HG02798 (cell line): ENCODE measurements around the gene ARHGAP15.

ENCODE experiments used
- ATAC-seq: cut with Tn5 transposase; IDR thresholded peaks from one replicate; pipeline ENCODE4 v1.9.1; 2021; ENCODE audit warnings: mild to moderate bottlenecking; ENCODE audit not compliant: unreplicated experiment, poor library complexity

Gene ARHGAP15

DNA sequence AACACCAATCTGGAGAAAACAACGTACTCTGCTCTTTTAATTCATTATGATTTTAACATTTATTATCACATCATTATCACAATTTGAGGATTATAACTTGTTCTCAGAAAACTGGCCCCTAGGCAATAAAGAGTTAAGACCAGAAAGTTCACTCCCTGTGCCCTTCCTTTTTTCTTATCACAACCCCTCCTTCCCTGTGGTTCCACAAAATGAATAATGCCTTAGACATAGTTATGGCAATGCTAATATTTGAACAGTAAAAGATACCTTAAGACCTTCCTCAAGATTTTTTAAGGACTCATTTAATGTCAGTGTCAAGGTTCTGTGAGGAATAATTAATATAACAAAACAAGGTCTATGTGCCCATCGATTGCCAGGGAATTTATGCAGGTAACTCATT lies 596.2 kb downstream of the ARHGAP15 start:
- ATAC-seq, result no peak

DNA sequence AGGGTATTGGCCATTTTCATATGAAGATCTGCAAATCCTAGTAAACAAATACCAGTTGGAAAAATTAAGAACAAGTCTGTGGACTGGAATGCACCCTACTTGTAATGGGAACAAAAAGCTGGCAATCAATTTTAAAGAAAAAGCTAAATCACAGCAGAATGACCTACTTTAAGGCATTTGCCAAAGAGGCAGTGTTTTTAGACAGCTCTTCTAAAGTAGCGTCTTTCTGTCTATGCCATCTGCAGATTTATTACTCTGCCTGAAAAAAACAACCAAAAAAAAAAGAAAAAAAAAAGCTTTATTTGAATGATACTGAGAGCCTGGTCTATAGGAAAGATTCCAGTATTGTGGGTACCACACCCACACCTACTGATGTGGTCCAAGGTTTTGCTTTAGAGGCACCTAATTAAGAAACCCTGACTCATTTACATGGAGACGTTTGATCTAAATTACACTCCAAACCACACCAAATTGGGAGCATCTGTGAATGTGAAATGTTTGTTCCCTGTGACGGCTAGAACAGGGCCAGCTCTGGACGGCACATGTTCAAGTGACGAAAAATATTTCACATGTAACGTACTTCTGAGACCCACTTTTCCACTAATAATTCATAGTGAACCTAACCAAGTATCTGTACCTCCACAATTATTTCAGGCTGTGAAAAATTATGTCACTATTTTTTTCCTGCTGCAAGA lies 597.1 kb downstream of the ARHGAP15 start:
- no peak for ATAC-seq

DNA sequence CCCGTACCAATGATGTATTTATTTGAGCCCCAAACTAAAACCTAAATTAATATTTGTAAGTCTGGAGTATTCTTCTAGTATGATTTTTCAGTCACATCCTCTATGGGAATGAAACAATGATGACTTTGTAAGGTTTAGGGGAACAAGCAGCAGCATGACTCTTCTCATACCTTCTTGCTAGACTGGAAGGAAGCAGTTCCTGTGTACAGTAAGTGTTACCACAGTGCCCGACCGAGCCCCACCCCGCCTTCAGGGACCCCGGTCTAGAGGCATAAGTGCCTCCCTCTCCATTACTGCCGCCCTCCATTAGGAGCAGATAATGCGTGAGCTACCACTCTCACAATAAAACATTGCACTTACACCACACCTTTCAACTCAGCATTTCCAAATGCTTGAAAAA lies 599.3 kb downstream of the ARHGAP15 start:
- ATAC-seq, result no peak

DNA sequence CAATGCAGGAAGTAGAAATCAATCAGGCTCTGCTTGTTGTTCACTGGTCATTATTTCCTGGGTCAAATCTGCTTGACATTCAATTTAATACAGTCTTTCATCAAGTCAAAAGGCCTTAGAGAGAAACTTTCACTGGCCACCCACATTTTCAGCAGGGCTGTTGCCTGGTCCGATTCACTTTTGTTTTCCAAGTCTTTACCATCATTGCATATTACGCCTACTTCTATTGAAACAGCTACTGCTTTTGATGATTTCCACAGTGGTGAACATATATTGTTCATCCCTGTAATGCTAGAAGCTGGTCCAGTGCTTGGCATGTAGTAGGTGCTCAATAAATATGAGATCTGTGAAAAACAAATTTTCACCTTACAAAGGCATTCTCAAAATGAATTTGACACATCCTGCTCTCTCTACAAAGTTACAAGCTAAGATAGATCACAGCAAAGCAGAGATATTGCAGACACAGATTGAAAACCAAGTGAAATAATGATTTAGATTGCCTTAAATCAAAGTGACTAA lies 600.1 kb downstream of the ARHGAP15 start:
- ATAC-seq, result no peak

DNA sequence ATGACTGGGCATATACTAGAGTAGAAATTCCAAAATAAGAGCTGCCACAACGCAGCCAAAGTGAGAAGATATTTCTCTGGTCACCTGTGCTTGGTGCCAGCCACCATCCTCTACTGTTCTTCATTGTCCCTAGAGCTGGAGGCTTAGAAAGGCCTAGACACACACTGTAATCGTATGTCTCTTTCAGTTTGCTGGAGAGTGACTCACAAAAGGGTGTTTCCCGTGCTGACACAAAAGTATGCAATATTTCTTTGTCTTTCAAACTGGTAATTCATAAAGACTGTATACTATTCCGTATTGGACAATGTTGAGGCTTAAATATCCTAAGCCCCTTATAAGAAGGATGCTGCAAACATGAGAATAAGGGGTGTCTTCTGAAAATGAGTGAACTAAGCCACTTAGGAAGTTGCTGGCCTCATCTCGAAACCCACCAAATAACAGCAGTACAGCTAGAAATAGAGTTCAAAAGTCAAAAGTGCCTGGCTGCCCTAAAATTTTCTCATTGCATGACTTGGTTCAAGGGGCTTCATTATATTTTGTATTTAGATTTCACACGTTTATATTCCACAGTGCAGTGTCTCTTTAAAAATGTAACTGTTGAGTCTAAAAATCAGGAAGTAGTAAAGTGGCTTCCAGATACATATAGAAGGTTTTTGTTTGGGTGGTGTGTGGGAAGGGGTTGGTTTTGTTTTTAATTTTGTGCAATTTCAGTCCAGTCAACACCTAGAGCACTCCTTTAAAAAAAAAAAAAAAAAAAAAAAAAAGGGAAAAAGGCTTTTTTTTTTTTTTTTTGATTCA lies 601.1 kb downstream of the ARHGAP15 start:
- ATAC-seq, result peak; percentile 85

DNA sequence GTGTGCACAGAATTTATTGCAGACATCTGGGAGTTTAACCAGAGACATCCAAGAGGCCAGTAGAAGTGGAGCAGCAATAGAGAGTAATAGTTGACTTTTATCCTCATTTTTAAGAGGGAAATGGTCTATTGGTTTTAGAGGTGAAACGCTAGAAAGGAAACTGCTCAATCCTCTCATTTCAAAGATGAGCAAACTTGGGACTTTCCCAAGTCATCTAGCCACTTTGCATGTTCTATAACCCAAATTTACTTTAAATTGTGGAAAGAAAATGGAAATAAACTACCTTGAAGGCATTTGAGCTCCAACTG lies 601.7 kb downstream of the ARHGAP15 start:
- ATAC-seq, result peak; percentile 52

DNA sequence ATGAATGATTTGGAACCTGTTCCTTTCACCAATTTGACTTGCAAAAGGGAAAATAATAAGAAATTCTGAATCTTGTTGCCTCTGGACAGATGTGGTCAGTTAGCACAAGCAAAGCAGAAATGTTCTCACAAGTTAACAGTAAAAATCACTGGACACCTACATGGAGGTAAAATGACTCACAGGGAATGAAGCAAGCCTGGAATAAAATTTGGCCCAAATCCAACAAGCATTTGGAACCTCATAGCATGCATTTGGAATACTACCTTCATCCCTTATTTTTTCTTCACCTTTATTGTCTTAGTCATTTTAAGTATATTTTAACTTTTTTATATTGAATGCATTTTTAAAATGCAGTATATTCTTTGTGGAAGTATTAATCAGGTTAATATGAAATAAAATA lies 602.9 kb downstream of the ARHGAP15 start:
- ATAC-seq, result no peak

DNA sequence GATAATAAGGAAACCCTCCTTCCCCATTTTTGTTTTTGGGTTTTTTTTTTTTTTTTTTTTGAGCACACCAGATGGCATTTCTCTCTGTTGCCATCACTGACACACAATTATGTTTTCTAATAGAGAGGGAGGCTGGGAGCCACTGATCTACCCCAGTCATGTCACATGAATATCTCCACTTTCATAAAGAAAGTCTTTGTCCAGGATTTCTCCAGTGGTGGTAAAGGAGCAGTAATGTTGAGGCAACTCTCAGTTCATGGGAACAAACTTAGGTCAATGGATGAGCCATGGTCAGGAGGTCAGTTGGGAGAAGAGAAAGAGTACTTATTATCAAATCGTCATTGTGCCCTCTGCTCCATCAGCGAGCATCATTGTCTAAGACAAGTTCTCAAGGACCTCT lies 603.7 kb downstream of the ARHGAP15 start:
- no peak for ATAC-seq

DNA sequence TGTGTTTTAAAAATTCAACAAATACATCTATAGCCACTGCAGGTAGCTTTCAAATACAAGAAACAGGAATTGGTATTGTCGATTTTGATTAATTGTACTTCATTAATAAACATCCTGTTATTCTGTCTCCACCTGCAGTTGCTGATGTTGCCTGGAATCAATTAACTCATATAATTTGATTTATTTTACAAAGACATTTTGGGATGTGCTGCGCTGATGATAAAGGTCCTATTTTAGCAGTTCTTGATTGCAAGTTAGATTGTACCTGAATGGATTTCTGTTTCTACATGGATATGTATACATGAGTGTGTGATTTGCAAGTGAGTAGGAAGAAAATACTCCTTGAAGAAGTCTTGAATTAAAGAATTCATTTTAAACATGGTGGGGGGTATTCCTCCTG lies 605.3 kb downstream of the ARHGAP15 start:
- no peak for ATAC-seq

DNA sequence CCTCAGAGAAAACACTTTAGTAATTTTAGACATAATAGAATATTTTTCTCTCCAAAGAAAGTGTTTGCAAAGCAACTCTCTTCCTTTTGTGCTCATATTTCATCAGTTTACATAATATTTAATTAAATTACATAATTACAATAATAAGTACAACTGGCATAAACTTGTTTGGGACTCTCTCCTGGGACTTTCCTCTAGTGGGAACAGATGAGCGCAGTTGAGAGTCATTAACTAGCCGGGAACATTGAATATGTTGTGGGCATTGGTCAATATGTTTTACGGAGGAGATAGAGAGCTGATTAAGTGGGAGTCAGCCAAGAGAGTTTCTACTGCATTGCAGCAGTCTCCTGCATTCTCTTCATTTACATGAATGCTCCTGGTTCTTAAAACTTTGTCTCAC lies 607.7 kb downstream of the ARHGAP15 start:
- ATAC-seq, result no peak

DNA sequence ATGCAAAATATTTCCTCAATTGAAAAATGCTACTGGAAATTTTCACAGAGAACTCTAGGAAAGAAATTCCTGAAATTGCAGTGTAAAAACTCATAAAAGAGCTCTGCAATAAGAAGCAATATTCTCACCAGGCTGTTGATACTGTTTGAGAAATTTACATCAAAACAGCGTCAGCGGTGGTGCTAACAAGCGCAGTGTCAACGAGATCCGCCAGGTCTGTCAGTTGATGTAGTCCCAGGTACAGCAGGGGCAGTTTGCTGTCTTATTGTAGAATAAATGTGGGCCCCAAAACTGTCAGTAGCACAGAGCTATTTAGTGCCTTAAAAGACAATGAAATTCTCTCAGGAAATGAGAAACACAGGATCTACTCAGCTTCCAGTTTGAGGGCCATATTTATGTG lies 611.2 kb downstream of the ARHGAP15 start:
- ATAC-seq, result no peak

DNA sequence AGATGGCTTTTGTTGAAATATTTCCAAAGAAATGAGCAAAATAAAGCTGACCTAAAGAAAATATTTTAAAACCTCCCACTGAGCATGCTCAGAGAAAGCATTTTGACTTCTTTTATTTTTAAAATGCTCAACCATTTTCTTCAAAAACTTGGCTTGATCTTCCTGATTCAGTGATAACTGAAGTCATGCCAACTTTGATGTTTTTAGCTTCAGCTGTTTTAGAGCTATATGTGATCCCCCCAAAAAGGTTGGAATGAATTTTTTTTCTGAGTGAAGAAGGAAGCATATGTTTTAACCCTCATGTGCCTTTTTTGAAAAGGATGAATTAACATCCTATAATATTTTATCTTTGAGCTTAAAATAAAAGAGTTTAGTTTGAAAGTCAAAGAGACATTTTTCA lies 612.0 kb downstream of the ARHGAP15 start:
- no peak for ATAC-seq

DNA sequence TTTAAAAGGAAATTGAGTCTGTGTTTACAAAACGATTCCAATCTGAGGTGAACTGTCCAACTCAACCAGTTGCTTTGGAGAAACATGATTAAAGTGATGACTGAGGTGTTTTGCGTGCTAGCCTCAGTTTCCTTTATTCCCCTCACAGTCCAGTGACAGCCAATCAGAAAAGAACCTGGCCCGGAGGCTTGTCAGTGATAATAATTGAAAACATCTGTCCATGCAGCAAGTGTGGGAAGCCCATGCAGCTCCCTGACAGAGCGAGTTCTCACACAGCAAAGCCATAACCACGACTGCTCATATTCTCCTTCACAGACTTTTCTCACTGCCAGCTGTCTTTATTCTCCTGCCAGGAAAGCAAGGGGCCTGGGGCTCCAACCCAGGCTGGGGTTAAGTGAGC lies 613.4 kb downstream of the ARHGAP15 start:
- no peak for ATAC-seq

DNA sequence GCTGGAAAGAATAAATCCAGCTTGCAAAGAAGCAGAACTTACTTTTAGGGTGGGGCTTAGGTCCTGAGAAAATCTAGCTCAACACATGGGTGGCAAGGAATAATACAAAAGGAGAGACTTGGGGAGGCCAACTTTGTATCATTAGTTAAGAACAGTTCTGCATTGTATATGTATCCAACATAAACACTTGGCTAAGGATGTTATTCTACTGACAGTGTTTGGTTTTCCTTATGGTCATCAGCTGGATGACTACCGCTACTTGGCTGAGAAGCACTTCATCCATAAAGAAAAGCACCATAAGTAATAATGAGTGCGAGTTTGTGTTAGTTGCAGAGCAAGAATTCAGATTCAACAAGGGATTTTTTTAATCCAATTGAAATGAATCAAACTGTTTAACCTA lies 614.9 kb downstream of the ARHGAP15 start:
- no peak for ATAC-seq

DNA sequence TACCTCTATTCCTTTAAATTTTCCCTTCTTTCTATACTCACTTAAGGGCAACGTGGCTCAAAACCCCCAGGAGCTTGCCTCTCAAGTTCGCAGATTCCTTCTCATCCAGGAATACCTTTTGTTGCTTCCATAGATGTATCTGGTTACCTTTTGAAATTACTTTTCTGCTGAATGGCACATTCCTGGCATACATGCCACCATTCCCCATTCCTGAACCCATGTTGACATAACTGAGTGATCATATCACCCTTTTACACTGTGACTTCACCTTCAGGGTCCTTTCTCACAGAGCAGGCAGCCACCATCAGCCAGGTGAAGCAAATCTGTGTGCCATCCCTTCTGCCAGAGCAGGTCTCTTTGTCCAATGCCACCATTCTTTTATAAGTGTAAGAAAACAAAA lies 615.8 kb downstream of the ARHGAP15 start:
- no peak for ATAC-seq

DNA sequence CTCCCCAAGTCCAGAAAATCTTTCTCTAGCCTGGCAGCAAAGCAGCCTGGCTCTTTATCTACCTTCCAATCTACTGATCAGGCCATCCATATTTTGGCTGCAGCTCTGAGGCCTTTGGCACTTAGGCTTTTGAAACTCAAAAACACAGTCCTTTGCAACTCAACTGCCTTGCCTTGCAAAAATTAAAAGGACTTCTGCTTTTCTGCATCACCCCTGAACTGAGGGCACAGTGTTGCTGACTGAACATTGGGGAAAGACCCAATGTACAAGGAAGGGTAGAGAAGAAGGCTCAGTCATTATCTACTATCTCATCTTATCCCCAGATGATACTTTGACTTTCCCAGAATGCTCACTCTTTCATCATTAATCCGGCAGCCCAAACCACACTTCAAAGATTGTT lies 625.5 kb downstream of the ARHGAP15 start:
- no peak for ATAC-seq

DNA sequence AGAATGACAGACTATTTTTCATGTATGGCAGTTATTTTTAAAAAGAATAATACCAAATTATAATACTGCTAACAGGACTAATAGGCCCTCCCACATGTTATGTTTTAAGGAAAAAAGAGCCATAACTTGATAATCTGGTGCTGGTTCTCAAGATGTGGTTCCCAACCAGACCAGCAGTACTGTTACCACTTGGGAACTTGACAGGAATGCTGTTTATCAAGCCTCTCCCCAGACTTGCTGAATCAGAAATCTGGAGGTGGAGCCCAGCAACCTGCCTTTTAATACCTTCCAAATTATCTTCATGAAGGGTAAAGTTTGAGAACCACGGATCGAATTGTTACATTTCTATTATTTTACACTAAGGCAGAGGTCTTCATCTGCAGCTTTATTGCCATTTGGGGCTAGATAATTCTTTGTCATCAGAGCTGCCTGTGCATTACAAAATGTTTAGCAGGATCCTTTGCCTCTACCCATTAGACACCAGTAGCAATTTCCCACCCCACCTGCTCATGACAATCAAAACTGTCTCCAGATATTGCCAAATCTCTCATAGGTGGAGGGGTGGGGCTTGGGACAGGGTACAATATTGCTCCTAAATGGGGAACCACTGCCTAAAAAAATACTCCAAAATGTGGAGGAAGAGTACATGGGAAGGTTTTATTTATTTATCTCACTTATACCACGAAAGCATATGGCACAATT lies 629.6 kb downstream of the ARHGAP15 start:
- no peak for ATAC-seq

DNA sequence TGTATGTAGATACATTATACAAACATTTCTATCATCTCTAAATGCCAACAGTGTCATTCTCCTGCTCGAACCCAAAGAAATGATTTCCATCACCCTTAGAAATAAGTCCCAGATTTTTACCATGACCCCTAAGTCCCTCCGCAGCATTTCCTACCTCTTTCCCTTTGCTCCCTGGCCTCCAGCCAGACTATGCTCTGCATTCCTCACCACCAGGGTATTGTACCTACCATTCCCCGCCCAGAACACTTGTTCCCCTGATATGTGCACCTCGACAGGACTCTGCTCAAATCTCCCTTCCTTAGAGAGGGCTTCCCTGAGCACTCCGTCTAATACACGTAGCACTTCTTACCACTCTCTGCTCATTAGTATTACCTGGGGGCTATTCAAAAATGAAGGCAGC lies 630.2 kb downstream of the ARHGAP15 start:
- no peak for ATAC-seq

DNA sequence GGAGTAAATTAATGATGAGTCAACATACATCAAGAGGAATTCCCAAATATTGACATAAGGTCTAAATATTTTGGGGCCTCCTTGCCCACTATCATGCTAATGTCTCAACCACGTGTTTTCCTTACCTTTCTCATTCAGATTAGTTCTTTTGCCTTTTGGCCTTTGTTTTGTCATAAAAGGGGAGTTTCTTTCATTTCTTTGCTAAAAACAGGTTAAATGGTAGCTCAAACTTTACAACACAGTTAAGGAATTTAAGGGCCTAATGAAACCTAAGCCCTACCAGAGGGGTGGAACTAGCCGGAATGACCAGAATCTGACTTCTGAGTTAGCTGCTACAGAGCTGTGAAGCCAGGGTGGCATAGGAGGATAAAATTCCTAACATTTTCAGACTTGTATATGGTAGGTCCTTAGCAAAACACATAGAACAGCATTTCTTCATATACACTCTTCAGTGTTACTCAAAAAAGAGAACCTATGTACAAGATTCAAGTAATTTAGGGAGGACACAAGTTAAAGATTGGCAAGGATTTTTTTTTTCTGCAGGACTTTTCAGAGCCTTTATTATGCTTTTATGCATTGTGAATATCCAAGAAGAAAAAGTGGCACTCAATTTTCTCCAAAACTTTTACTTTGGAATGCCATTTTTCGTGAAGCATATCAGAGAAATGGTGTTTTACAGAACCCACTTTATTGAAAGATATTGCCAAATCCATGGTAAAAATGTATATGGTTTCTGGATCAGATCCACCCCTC lies 633.1 kb downstream of the ARHGAP15 start:
- no peak for ATAC-seq

DNA sequence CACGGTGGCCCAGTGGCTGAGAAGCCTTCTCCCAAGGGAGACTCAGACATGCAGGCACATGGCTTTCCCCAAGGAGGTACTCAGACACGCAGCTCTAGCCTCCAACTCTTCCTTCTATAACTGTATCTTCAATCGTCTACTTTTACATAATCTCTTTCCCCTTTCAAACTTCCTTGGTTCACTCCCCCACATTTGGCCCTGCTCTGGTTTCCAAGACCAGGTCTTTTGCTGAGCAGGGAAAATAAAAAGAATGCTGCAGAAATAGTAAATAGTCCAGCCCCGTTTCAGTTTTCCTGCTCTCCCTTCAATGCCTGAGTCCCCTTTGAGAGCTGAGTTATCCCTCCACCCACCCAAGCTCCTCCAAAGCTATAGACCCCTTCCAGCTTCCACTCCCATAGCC lies 635.0 kb downstream of the ARHGAP15 start:
- no peak for ATAC-seq

DNA sequence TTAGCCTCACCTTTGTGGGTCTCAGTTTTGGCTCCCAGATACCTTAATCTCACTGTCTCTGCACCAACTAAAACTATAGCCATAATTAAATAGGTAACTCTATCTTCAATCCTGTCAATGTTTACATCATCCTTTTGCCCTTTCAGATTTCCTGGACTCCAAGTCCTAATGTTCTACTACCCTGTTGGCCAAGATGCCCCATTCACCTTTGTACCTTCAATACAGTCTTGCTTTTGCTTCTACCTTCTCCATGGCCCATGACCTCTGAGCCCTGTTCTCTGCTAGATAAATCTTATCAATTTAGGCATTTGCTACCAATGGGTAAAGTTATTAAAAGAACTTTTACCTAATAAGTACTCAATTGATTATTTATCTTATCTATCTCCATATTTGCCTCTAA lies 635.5 kb downstream of the ARHGAP15 start:
- no peak for ATAC-seq
